ENCODE measurements around the gene MRPS26. TPM values are rescaled to one million over a fixed set of nuclear protein-coding genes. Genes with fewer than 3 reads are reported as not detected.

MRPS26 gene
- polyA plus RNA-seq, 1 experiment: 22.8 TPM

DNA sequence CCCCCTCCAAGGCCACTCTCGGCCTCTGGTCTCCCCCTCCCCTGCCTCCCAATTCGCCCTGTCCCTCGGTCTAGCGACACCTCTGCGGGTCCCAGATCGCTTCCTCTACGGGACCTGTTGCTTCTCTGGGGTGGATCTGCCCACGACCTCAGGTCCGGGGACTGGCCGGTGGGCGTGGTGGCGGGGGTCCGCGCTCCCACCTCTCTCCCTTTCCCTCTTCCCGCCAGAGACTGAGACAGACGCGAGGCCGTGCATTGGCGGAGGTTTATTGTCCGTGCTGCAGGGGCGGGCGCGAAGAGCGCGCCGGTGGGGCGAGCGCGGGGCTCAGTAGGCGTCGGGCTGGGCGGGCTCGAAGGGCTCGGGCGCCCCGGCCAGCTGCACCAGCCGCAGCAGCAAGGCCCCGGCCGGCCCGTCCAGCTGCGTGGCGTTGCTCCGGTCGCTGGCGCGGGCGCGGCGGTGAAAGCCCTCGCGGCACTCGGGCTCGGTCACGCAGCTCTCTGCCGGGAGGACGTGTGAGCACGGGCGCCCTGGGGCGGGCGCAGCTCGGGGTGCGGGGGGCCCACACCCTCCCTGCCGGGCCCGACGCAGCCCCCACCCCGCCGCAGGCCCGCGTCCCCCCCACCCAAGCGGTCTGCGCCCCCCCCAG, 36.6 kb downstream of the MRPS26 start:
- CTCF ChIA-PET: no interaction called here
- DNase-seq (ENCODE audit: low read depth, low spot score): no peak

DNA sequence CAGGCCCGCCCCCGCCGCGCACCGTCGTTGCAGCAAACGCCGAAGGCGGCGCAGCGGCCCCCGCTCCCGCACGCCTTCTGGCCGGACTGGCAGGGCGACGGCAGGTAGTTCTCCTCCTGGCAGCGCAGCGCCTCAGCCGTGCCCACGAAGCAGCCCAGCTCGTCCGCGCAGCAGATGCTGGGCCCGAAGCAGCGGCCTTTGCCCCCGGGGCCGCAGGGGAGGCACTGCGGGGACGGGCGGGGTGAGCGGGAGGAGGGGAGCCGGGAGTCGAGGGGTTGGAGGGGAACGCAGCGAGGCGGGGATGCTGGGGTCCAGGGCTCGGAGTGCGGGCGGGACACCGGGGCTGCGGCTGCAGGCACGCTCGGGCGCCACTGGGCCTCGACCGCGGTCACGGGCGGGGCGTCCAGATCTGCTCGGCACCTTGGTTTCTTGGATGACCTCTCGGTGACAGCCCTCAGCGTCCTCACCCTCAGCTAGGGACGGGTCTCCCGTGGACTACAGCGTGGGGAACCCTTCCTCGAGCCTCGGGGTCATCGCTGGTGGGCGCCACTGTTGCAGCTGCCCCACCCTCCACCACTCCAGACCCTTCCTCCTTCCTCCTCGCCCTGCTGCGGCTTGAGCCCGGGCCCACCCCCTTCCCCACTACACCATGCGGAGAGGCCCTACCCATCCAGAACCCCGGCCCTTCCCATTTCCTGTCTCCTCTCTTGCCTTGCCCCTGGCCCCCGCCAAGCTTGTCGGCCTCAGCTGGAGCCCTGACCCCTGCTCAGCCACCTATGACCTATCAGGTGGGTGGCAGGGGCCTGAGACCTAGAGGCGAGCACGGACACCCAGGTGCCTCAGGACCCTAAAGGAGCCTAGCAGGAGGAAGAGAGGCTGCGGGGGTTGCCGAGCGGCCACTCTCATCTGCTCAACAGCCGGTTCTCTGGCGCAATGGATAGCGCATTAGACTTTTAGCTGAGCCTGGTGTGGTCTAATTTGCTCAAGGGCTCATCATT, 37.4 kb downstream of the MRPS26 start:
- CTCF ChIA-PET: interaction anchor here (0.8 kb wide), 1 partner anchor 30 kb away, joined by 3 read pairs; no protein-coding TSS in a partner anchor
- POLR2A ChIA-PET: no interaction called here
- Histone ChIP-seq H3K4me3 (ENCODE audit: low read depth, low read length) (no peak overlapping the region), H3K9me3 (ENCODE audit: control insufficient read depth, insufficient read depth, low read length) (no peaks in the 10 kb centered on the region; the same call in 1 of the 2 replicates), H3K27me3 (ENCODE audit: control insufficient read depth, insufficient read depth, low read length) (peaks cover 47% of the 10 kb centered on the region), H3K27ac (ENCODE audit: low read depth, low read length) (no peak overlapping the region)
- TF ChIP-seq, protein P1, sequence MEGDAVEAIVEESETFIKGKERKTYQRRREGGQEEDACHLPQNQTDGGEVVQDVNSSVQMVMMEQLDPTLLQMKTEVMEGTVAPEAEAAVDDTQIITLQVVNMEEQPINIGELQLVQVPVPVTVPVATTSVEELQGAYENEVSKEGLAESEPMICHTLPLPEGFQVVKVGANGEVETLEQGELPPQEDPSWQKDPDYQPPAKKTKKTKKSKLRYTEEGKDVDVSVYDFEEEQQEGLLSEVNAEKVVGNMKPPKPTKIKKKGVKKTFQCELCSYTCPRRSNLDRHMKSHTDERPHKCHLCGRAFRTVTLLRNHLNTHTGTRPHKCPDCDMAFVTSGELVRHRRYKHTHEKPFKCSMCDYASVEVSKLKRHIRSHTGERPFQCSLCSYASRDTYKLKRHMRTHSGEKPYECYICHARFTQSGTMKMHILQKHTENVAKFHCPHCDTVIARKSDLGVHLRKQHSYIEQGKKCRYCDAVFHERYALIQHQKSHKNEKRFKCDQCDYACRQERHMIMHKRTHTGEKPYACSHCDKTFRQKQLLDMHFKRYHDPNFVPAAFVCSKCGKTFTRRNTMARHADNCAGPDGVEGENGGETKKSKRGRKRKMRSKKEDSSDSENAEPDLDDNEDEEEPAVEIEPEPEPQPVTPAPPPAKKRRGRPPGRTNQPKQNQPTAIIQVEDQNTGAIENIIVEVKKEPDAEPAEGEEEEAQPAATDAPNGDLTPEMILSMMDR (IDR thresholded peaks at IDR 0.05; ENCODE audit: low read depth, low read length): no peak
- DNase-seq (ENCODE audit: low read depth, low spot score): no peak

More for the DNA sequence above, 36.6 kb downstream of the MRPS26 start:
- Histone ChIP-seq H3K4me3 (ENCODE audit: low read depth, low read length) (no peak overlapping the region), H3K27ac (ENCODE audit: low read depth, low read length) (no peak overlapping the region), H3K9me3 (ENCODE audit: control insufficient read depth, insufficient read depth, low read length) (no peaks in the 10 kb centered on the region; the same call in 1 of the 2 replicates), H3K27me3 (ENCODE audit: control insufficient read depth, insufficient read depth, low read length) (peaks cover 46% of the 10 kb centered on the region)
- TF ChIP-seq, protein P1 (IDR thresholded peaks at IDR 0.05; ENCODE audit: low read depth, low read length): no peak
- POLR2A ChIA-PET: no interaction called here

GRCh38 chr20:3084283-3084985, 38.6 kb downstream of the MRPS26 start, which contains the start of gene AVP:
TSS of gene AVP (minus strand) at chr20:3084724. CDS start at chr20:3084674, 50 bp downstream.
- peaks cover 49% of the 10 kb centered on the region for H3K27me3 ChIP-seq (ENCODE audit: control insufficient read depth, insufficient read depth, low read length)
- no peaks in the 10 kb centered on the region; the same call in 1 of the 2 replicates for H3K9me3 ChIP-seq (ENCODE audit: control insufficient read depth, insufficient read depth, low read length)
- TF ChIP-seq, protein P1 (IDR thresholded peaks at IDR 0.05; ENCODE audit: low read depth, low read length): no peak
- no peak for DNase-seq (ENCODE audit: low read depth, low spot score)
- H3K4me3 ChIP-seq (ENCODE audit: low read depth, low read length): no peak within 1 kb of the TSS
- POLR2A ChIA-PET: no interaction called here
- H3K27ac ChIP-seq (ENCODE audit: low read depth, low read length): no peak within 1 kb of the TSS
- CTCF ChIA-PET: no interaction called here

DNA sequence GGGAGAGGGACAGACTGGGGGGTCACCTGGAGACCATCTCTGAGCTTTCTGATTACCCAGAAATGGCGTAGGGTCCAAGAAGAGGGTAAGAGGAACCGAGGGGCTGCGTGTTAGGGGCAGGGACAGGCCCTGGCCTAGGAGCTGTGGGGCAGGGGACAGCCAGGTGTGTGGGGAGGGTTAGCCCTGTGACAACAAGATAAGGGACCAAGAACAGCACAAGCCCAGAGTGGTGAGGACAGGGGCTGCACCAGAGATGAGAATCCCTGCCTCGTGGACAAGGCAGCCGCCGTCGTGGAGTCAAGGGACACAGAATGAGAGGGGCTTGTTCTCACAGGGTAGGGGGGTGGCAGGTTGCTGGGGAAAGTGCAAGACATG, 39.1 kb downstream of the MRPS26 start:
- H3K4me3 ChIP-seq (ENCODE audit: low read depth, low read length): no peak overlapping the region
- ChIA-PET CTCF (no interaction called here), POLR2A (no interaction called here)
- H3K27me3 ChIP-seq (ENCODE audit: control insufficient read depth, insufficient read depth, low read length): peaks cover 50% of the 10 kb centered on the region
- no peaks in the 10 kb centered on the region; the same call in 1 of the 2 replicates for H3K9me3 ChIP-seq (ENCODE audit: control insufficient read depth, insufficient read depth, low read length)
- H3K27ac ChIP-seq (ENCODE audit: low read depth, low read length): no peak overlapping the region
- no peak for DNase-seq (ENCODE audit: low read depth, low spot score)
- TF ChIP-seq, protein P1 (IDR thresholded peaks at IDR 0.05; ENCODE audit: low read depth, low read length): no peak
